ENCODE results near the gene MFGE8. TPM values are rescaled to one million over a fixed set of nuclear protein-coding genes. Genes with fewer than 3 reads are reported as not detected.

The MFGE8 gene
- total and polyA plus RNA-seq, 10 donors = 21.8 to 105 (median 66.0) TPM

DNA sequence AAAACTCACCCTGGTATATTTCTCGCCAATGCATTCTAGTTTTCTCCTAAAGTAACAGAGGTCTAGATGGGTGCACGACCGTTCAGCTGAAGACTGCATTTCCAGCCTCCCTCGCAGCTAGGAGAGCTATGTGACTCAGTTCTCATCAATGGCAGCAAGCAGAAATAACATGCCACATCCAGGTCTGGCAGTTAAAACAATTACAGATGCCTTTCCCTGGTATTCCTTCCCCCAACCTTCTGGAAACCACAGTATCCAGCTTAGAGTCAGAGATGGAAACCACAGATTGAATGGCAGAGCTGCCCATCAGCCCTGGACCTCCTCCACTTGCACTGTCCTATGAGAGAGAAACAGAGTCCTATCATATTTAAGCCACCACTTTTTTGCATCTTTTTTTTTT lies 22.7 kb downstream of the MFGE8 start:
- Histone ChIP-seq H3K36me3 (peaks cover 0 to 25% (median 5%) of the 10 kb centered on the region in 6 donors), H3K9me3 (no peaks in the 10 kb centered on the region), H3K27ac (no peak overlapping the region), H3K27me3 (replicated peaks in 1 of 7) (peaks cover 0 to 19% (median 14%) of the 10 kb centered on the region in 7 donors), H3K4me3 (no peak overlapping the region), H3K4me1 (peaks cover 6 to 18% (median 16%) of the 10 kb centered on the region in 6 donors)
- no peak for TF ChIP-seq POLR2A (IDR thresholded peaks at IDR 0.05)
- no peak for TF ChIP-seq POLR2AphosphoS5 (IDR thresholded peaks at IDR 0.05)
- TF ChIP-seq, protein P1, sequence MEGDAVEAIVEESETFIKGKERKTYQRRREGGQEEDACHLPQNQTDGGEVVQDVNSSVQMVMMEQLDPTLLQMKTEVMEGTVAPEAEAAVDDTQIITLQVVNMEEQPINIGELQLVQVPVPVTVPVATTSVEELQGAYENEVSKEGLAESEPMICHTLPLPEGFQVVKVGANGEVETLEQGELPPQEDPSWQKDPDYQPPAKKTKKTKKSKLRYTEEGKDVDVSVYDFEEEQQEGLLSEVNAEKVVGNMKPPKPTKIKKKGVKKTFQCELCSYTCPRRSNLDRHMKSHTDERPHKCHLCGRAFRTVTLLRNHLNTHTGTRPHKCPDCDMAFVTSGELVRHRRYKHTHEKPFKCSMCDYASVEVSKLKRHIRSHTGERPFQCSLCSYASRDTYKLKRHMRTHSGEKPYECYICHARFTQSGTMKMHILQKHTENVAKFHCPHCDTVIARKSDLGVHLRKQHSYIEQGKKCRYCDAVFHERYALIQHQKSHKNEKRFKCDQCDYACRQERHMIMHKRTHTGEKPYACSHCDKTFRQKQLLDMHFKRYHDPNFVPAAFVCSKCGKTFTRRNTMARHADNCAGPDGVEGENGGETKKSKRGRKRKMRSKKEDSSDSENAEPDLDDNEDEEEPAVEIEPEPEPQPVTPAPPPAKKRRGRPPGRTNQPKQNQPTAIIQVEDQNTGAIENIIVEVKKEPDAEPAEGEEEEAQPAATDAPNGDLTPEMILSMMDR (IDR thresholded peaks at IDR 0.05 in 8 of 11, conservative IDR thresholded peaks at IDR 0.05 in 3 of 11) = no peak
- 82 to 94% (median 91%) methylated on average over 4 of the region's 4 CpGs for WGBS, 5 donors
- intact Hi-C loops (cut with DNase I; ENCODE audit: low total_unique reads) = no loop called here
- no peak for DNase-seq

DNA sequence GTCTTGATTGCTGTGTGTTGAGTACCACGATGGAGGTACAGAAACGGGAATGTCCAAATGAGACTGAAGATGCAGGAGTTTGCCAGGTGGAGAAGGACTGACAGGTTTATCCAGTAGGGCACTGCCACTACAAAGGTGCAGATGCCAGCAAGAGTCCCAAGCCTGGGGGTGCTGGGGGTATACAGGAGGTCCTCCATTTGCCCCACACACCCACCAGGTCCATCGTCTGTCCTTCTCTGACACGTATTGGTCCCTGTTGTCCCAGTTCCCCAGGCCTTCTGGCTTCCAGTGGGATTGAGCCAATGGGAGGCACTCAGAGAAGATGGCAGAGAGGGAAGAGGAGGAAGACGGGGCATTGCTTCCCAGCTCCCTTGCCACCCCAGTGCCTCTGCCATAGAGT lies 24.5 kb downstream of the MFGE8 start:
- no peak overlapping the region for H3K4me3 ChIP-seq
- no peaks in the 10 kb centered on the region for H3K9me3 ChIP-seq
- H3K27me3 ChIP-seq (replicated peaks in 1 of 7) = peaks cover 0 to under 1% (median 0%) of the 10 kb centered on the region in 7 donors
- DNase-seq = no peak
- H3K4me1 ChIP-seq = peaks cover 0 to under 1% (median 0%) of the 10 kb centered on the region in 6 donors
- H3K36me3 ChIP-seq = peaks cover 0 to 38% (median 5%) of the 10 kb centered on the region in 6 donors
- intact Hi-C loops (cut with DNase I; ENCODE audit: low total_unique reads) = no loop called here
- no peak overlapping the region for H3K27ac ChIP-seq
- WGBS, 5 donors = 87 to 99% (median 92%) methylated on average over 5 of the region's 5 CpGs
- TF ChIP-seq POLR2AphosphoS5 (IDR thresholded peaks at IDR 0.05) = no peak

DNA sequence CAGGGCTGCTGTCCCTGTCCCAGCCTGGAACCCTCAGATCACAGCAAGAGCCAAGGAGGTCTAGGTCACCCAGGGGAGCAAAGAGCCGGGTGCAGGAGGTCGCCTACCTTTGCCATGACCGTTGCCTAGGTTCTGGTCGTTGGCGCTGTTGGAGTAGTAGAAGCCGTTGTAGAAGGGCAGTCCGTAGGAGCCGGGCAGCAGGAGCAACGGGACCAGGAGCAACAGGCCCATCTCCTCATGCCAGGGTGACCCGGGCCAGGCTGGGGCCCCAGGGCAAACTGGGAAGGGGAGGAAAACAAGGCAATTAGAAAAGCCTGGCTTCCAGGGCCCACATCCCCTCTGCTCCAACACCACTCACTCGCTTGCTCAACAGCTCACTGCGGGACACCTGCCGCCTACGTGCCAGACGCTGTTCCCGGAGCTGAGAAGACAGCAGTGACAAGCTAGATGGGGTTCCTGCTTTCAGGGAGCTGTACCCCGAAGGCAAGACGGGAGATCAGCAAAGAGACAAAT lies 26.1 kb downstream of the MFGE8 start:
- Histone ChIP-seq H3K4me3 (no peak overlapping the region), H3K4me1 (no peaks in the 10 kb centered on the region), H3K9me3 (no peaks in the 10 kb centered on the region), H3K27ac (no peak overlapping the region), H3K36me3 (peaks cover 0 to 52% (median 6%) of the 10 kb centered on the region in 6 donors), H3K27me3 (replicated peaks in 1 of 7) (no peaks in the 10 kb centered on the region)
- WGBS, 5 donors = 91 to 94% (median 93%) methylated on average over 18 of the region's 18 CpGs
- intact Hi-C loops (cut with DNase I; ENCODE audit: low total_unique reads) = no loop called here
- DNase-seq = no peak
- TF ChIP-seq POLR2AphosphoS5 (IDR thresholded peaks at IDR 0.05) (no peak), POLR2A (IDR thresholded peaks at IDR 0.05) (no peak)
- TF ChIP-seq, protein P1 (IDR thresholded peaks at IDR 0.05 in 8 of 11, conservative IDR thresholded peaks at IDR 0.05 in 3 of 11) = no peak

DNA sequence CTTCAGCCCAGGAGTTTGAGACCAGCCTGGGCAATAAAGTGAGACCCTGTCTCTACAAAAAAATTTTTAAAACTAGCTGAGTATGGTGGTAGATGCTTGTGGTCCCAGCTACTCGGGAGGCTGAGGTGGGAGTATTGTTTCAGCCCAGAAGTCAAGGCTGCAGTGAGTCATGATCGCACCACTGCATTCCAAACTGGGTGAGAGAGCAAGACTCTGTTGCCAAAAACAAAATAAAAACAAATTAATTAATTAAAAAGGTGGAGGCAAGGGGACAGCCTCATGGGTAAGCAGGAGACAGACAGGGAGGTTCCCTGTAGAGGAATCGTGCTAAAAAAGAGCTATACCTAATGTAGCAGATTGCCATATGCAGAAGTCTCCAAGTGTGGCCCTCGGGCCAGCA lies 30.4 kb downstream of the MFGE8 start:
- H3K27me3 ChIP-seq (replicated peaks in 1 of 7) = no peaks in the 10 kb centered on the region
- no peak overlapping the region for H3K4me3 ChIP-seq
- peaks cover 0 to 82% (median 8%) of the 10 kb centered on the region in 6 donors for H3K36me3 ChIP-seq
- WGBS, 5 donors = 77 to 88% (median 83%) methylated on average over 4 of the region's 4 CpGs
- intact Hi-C loops (cut with DNase I; ENCODE audit: low total_unique reads) = no loop called here
- DNase-seq = no peak
- TF ChIP-seq POLR2AphosphoS5 (IDR thresholded peaks at IDR 0.05) (no peak), POLR2A (IDR thresholded peaks at IDR 0.05) (no peak)
- TF ChIP-seq, protein P1 (IDR thresholded peaks at IDR 0.05 in 8 of 11, conservative IDR thresholded peaks at IDR 0.05 in 3 of 11) = no peak
- no peaks in the 10 kb centered on the region for H3K9me3 ChIP-seq
- no peaks in the 10 kb centered on the region for H3K4me1 ChIP-seq
- no peak overlapping the region for H3K27ac ChIP-seq
